Endothelial cell of umbilical vein (primary cell): Measurements from ENCODE around the gene PURB. TPM values are rescaled to one million over a fixed set of nuclear protein-coding genes. Genes with fewer than 3 reads are reported as not detected.

Experiments
- BruUV-seq: library from RNA; stranded (reverse); fragments of 400-500 nt; replicated peaks from 2 replicates; lab custom pipeline; 2021; lab: Mats Ljungman, UMichigan
- CTCF ChIA-PET: fragments of 300-600, 350-600 bp; sonication (Branson Sonifier 250); formaldehyde crosslinking; loops from one replicate; lab custom pipeline; 2021; ENCODE audit warnings: antibody characterized with exemption, inconsistent platforms; lab: Charles Lee
- POLR2A ChIA-PET: fragments of 300-600, 350-600 bp; sonication (Branson Sonifier 250); formaldehyde crosslinking; loops from one replicate; lab custom pipeline; 2021; ENCODE audit warnings: antibody characterized with exemption, inconsistent platforms; lab: Charles Lee
- DNase-seq: peaks from one replicate; pipeline ENCODE4 v3.0.0-alpha.2; 2011; ENCODE audit warnings: low read depth, low spot score
- FAIRE-seq: peaks from 2 replicates; lab custom pipeline; 2011; peaks lifted over from hg19 to GRCh38; lab: Jason Lieb, UNC
- H2AFZ ChIP-seq: 2 replicates; pipeline ENCODE4 v1.6.0; 2012; ENCODE audit warnings: low read depth, low read length, control low read depth, inconsistent platforms
- H3K27ac ChIP-seq: 2 replicates; pipeline ENCODE4 v1.5.1; 2011; ENCODE audit warnings: low read depth, mild to moderate bottlenecking, control low read depth, low read length, moderate library complexity; ENCODE audit not compliant: insufficient read depth
- H3K27me3 ChIP-seq, 2 experiments: 2 replicates each; pipeline versions ENCODE4 v1.6.0 to v1.6.1; 2011; ENCODE audit warnings: low read length in 2 of 2, mixed read lengths in 1 of 2; ENCODE audit not compliant: control insufficient read depth in 2 of 2, insufficient read depth in 2 of 2
- H3K36me3 ChIP-seq, 2 experiments: 2 replicates in 1 of 2; 3 replicates in 1 of 2; pipeline ENCODE4 v1.5.1; 2011; ENCODE audit warnings: low read length in 2 of 2, mild to moderate bottlenecking in 1 of 2, moderate library complexity in 1 of 2; ENCODE audit not compliant: control insufficient read depth in 2 of 2, insufficient read depth in 2 of 2; ENCODE audit errors: extremely low read depth in 1 of 2
- H3K4me1 ChIP-seq: 3 replicates; pipeline ENCODE4 v1.5.1; 2011; ENCODE audit warnings: mild to moderate bottlenecking, low read length; ENCODE audit not compliant: control insufficient read depth, insufficient read depth; ENCODE audit errors: extremely low read depth
- H3K4me2 ChIP-seq: 2 replicates; pipeline ENCODE4 v1.6.1; 2011; ENCODE audit warnings: low read length, control low read depth, mixed read lengths; ENCODE audit not compliant: insufficient read depth
- H3K4me3 ChIP-seq, 3 experiments: fragments of 200-600 bp in 1 of 3; sonication (generic), shearing (Covaris generic) in 1 of 3; replicated peaks in 1 of 3; 2 replicates each; pipeline ENCODE4 v1.5.1; 2011 to 2016; ENCODE audit warnings: control low read depth in 3 of 3, low read length in 3 of 3, mild to moderate bottlenecking in 2 of 3, inconsistent platforms in 1 of 3, low read depth in 1 of 3, moderate library complexity in 1 of 3; ENCODE audit not compliant: insufficient read depth in 1 of 3
- H3K79me2 ChIP-seq: 2 replicates; pipeline ENCODE4 v1.6.0; 2012; ENCODE audit warnings: low read length, inconsistent platforms; ENCODE audit not compliant: control insufficient read depth, insufficient read depth
- H3K9ac ChIP-seq: replicated peaks from 2 replicates; pipeline ENCODE3; 2011; ENCODE audit warnings: low read length, control low read depth; ENCODE audit not compliant: insufficient read depth; ENCODE audit errors: extremely low read depth
- H3K9me1 ChIP-seq: replicated peaks from 3 replicates; pipeline ENCODE4 v1.6.0; 2011; ENCODE audit warnings: mild to moderate bottlenecking, low read length; ENCODE audit not compliant: control insufficient read depth, insufficient read depth; ENCODE audit errors: extremely low read depth
- H3K9me3 ChIP-seq: replicated peaks from 2 replicates; pipeline ENCODE4 v1.5.1; 2012; ENCODE audit warnings: low read length, inconsistent platforms; ENCODE audit not compliant: control insufficient read depth, insufficient read depth
- H4K20me1 ChIP-seq: replicated peaks from 2 replicates; pipeline ENCODE3; 2011; ENCODE audit warnings: mild to moderate bottlenecking, low read length; ENCODE audit not compliant: control insufficient read depth, insufficient read depth; ENCODE audit errors: extremely low read depth
- CTCF ChIP-seq, 2 donors: IDR thresholded peaks; 1 replicate in 1 of 2; 2 replicates in 1 of 2; pipeline ENCODE4 v1.5.1; 2011; ENCODE audit warnings: low read length in 2 of 2, mild to moderate bottlenecking in 2 of 2, moderate library complexity in 2 of 2, control low read depth in 1 of 2, inconsistent platforms in 1 of 2, low read depth in 1 of 2; ENCODE audit not compliant: insufficient read depth in 1 of 2; ENCODE audit errors: extremely low read depth in 1 of 2
- EZH2 ChIP-seq: IDR thresholded peaks from 2 replicates; pipeline ENCODE4 v1.6.1; 2012; ENCODE audit warnings: borderline replicate concordance, low read depth, mild to moderate bottlenecking, moderate library complexity, low read length, inconsistent platforms; ENCODE audit not compliant: severe bottlenecking
- FOS ChIP-seq: IDR thresholded peaks from 2 replicates; pipeline ENCODE4 v1.6.1; 2011; ENCODE audit warnings: mild to moderate bottlenecking, low read length, moderate library complexity, borderline replicate concordance; ENCODE audit not compliant: insufficient read depth
- GATA2 ChIP-seq: IDR thresholded peaks from 2 replicates; pipeline ENCODE4 v1.7.0; 2011; ENCODE audit warnings: low read depth, mild to moderate bottlenecking, moderate library complexity, mixed read lengths, low read length; ENCODE audit not compliant: insufficient read length, insufficient read depth
- JUN ChIP-seq: IDR thresholded peaks from 2 replicates; pipeline ENCODE4 v1.6.1; 2011; ENCODE audit warnings: borderline replicate concordance, low read depth; ENCODE audit not compliant: insufficient read length, insufficient read depth
- MAX ChIP-seq: IDR thresholded peaks from 2 replicates; pipeline ENCODE4 v1.6.1; 2011; ENCODE audit not compliant: insufficient read depth, insufficient read length
- MYC ChIP-seq: IDR thresholded peaks from one replicate; pipeline ENCODE4 v1.6.1; 2011; ENCODE audit warnings: mild to moderate bottlenecking, low read depth, low read length
- POLR2A ChIP-seq: IDR thresholded peaks from 2 replicates; pipeline ENCODE4 v1.6.1; 2012; ENCODE audit warnings: low read depth, mild to moderate bottlenecking, control low read depth, low read length
- POLR2AphosphoS5 ChIP-seq: IDR thresholded peaks from 2 replicates; pipeline ENCODE4 v1.6.1; 2012; ENCODE audit warnings: low read depth, mild to moderate bottlenecking, control low read depth, low read length, moderate library complexity; ENCODE audit not compliant: insufficient read depth
- dilution Hi-C: fragments of 300-500 bp; cut with MboI; formaldehyde crosslinking; loops from one replicate; pipeline ENCODE4 v1.15.0; 2019; ENCODE audit warnings: low sequenced_read_pairs; ENCODE audit not compliant: extremely low pct_ligation_motif_present
- intact Hi-C: fragments of 100-400 bp; cut with micrococcal nuclease; formaldehyde crosslinking; loops from one replicate; pipeline ENCODE4 v1.10.0; 2022
- polyA plus RNA-seq, 4 experiments: library from polyadenylated mRNA; depleted of rRNA in 3 of 4; stranded (reverse) in 3 of 4; unstranded in 1 of 4; fragments of >200 nt; gene quantifications; 2 replicates each; pipeline versions ENCODE4 v1.2.1 to v1.2.3, GENCODE V29; 2011 to 2012; ENCODE audit warnings: missing spikeins in 1 of 4
- total RNA-seq: library from RNA; stranded (reverse); gene quantifications from 2 replicates; pipeline ENCODE4 v1.2.3, GENCODE V29; 2021

The PURB gene
- total and polyA plus RNA-seq, 2 donors (not counting 3 experiments of a cell fraction or from before 2014, with no cell fraction given), result 2.7 to 25.5 TPM

GRCh38 chr7:44827567-44827966, 57.8 kb downstream of the PURB start:
- H3K79me2 ChIP-seq, result no peaks in the 10 kb centered on the region
- CTCF ChIA-PET, result interaction anchor here (1.7 to 1.8 kb wide), 3 partner anchors 20 to 93 kb away, joined by 4 to 10 read pairs (median 7); partner anchors contain the start of gene H2AZ2
- TF ChIP-seq CTCF (IDR thresholded peaks at IDR 0.05; ENCODE audit: extremely low read depth in 1 of 2, insufficient read depth in 1 of 2, low read depth in 1 of 2, low read length in 2 of 2) (no peak), FOS (no peak), JUN (no peak), MYC (no peak), POLR2A (no peak), EZH2 (no peak), POLR2AphosphoS5 (no peak), GATA2 (no peak), MAX (no peak)
- no peaks in the 10 kb centered on the region for H3K9me1 ChIP-seq
- peaks cover 34% of the 10 kb centered on the region for H3K4me1 ChIP-seq
- no peaks in the 10 kb centered on the region for H4K20me1 ChIP-seq
- intact Hi-C loops, result no loop called here
- no peak overlapping the region for H3K27ac ChIP-seq
- DNase-seq, result no peak
- no peak overlapping the region for H3K4me2 ChIP-seq
- H3K9ac ChIP-seq, result no peak overlapping the region
- dilution Hi-C loops, result no loop called here
- H3K4me3 ChIP-seq, result no peak overlapping the region
- H3K9me3 ChIP-seq, result no peaks in the 10 kb centered on the region
- POLR2A ChIA-PET, result no interaction called here
- H2AFZ ChIP-seq, result no peak overlapping the region
- H3K36me3 ChIP-seq, result peaks cover 2% of the 10 kb centered on the region in 2 experiments
- no TSS peak for BruUV-seq
- FAIRE-seq, result no peak
- no peaks in the 10 kb centered on the region for H3K27me3 ChIP-seq

Other genes starting within 250 kb of the PURB start
- gene ZMIZ2, start 136.7 kb downstream of the PURB start, total RNA-seq, result 87.5 and 88.6 TPM in 2 replicates
- 30.6 and 37.6 TPM in 2 replicates for gene ZMIZ2, start 136.7 kb downstream of the PURB start, polyA plus RNA-seq
- 2,542 and 2,602 TPM in 2 replicates for gene PPIA, start 88.8 kb downstream of the PURB start, total RNA-seq
- gene PPIA, start 88.8 kb downstream of the PURB start, polyA plus RNA-seq, result 4,328 and 5,159 TPM in 2 replicates
- 226 and 232 TPM in 2 replicates for gene H2AZ2, start 37.4 kb downstream of the PURB start, total RNA-seq
- gene H2AZ2, start 37.4 kb downstream of the PURB start, polyA plus RNA-seq, result 192 and 225 TPM in 2 replicates
- gene MYO1G, start 93.5 kb upstream of the PURB start, total RNA-seq, result 0.11 and 0.12 TPM in 2 replicates
- 0.06 TPM in 1 of 2 replicates, not detected in the other for gene MYO1G, start 93.5 kb upstream of the PURB start, polyA plus RNA-seq
- gene CCM2, start 114.7 kb upstream of the PURB start, total RNA-seq, result 57.4 and 66.1 TPM in 2 replicates
- gene CCM2, start 114.7 kb upstream of the PURB start, polyA plus RNA-seq, result 70.4 and 82.1 TPM in 2 replicates
- 4.3 and 6.6 TPM in 2 replicates for gene NACAD, start 203.4 kb upstream of the PURB start, total RNA-seq
- gene NACAD, start 203.4 kb upstream of the PURB start, polyA plus RNA-seq, result 1.4 and 1.5 TPM in 2 replicates
- gene TBRG4, start 226.2 kb upstream of the PURB start, total RNA-seq, result 56.7 and 63.4 TPM in 2 replicates
- gene TBRG4, start 226.2 kb upstream of the PURB start, polyA plus RNA-seq, result 43.7 and 44.5 TPM in 2 replicates